Activated naive CD8-positive, alpha-beta T cell treated with anti-CD3 and anti-CD28 coated beads, Interleukin-2, amount 50 U/mL, for 24 hours (primary cell): Measurements from ENCODE around the gene B9D2.

Experiments used
- ATAC-seq: fragments of 150-1000 bp; cut with Tn5 transposase; one replicate; pipeline ENCODE4 v1.10.0; 2021
- DNase-seq: peaks from one replicate; pipeline ENCODE4 v3.0.0; 2021
- H3K27ac Mint-ChIP-seq: one replicate; pipeline ENCODE4 v1.8.0; 2021; ENCODE audit warnings: mild to moderate bottlenecking, mixed read lengths
- H3K27me3 Mint-ChIP-seq: one replicate; pipeline ENCODE4 v1.8.0; 2021; ENCODE audit warnings: mixed read lengths
- H3K36me3 Mint-ChIP-seq: one replicate; pipeline ENCODE4 v1.8.0; 2021; ENCODE audit warnings: low read depth, mixed read lengths
- H3K4me1 Mint-ChIP-seq: one replicate; pipeline ENCODE4 v1.8.0; 2021; ENCODE audit warnings: mixed read lengths
- H3K4me3 Mint-ChIP-seq: one replicate; pipeline ENCODE4 v1.8.0; 2021; ENCODE audit warnings: mild to moderate bottlenecking, moderate library complexity, mixed read lengths
- H3K9me3 Mint-ChIP-seq: one replicate; pipeline ENCODE4 v1.8.0; 2021; ENCODE audit warnings: mixed read lengths

The B9D2 gene

DNA sequence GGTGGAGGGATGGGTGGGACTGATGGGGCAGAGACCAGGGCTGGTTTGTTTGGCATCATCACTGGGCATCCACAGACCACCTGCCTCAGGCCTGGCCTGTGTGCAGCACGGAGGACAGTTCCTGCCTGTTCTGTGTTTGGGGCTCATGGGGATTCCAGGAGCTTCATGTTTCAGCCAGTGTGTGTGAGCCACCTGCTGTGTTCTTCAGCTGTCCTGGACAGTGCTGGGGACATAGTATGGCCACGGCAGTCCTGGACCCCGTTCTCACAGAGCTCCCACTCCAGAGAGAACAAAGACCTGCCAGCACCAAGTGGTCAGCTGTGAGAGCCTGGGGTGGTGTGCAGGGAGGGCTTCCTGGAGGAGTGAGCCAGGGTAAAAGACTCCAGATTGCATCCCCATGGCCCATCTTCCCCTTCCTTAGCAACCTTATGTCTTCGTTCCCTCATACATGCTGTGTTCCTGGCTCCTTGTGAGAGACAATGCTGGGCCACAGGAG, 55.9 kb downstream of the B9D2 start:
- H3K4me1 Mint-ChIP-seq, result peaks cover 91% of the 10 kb centered on the region
- no peaks in the 10 kb centered on the region for H3K27me3 Mint-ChIP-seq
- ATAC-seq (peak; percentile 1), DNase-seq (no peak)
- no peaks in the 10 kb centered on the region for H3K9me3 Mint-ChIP-seq
- H3K36me3 Mint-ChIP-seq, result peaks cover 51% of the 10 kb centered on the region
- H3K27ac Mint-ChIP-seq, result peak overlapping the region; percentile 97
- H3K4me3 Mint-ChIP-seq, result peak overlapping the region; percentile 99

DNA sequence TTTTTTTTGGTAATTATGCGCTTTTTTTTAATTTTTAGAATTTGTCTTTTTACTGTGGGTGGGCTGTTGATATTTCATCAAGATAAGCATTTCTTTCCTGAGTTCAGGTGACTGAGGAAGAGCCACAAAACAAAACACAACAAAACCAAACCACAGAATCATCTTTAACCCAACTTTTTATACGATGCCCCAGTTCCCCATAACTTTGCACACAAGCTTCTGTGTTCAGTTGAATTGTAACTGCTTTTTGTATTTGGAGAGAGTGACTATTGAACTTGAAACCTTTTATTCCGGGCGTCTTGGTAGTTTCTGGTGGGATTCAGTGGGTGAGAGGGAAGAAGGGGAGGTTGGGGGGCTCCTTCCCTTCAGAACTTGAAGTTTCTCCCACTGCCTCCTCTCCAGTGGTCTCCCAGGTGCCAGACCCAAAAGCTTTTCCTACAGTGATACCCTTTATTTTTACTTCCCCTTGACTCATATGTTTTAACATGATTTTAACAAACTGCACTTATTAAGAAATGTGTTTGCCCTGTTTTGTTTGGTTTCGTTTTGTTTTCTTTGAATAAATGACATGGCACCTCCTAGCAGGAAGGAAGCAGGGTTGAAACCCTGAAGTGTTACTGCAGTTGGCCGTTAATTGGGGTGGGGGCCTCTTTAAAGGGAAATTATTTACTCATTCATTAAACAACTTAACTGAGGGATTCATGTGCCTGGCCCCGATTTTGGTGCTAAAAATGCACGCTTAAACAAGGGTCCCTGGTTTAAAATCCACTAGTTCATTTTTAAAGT, 56.7 kb downstream of the B9D2 start:
- H3K4me1 Mint-ChIP-seq, result peaks cover 95% of the 10 kb centered on the region
- peak overlapping the region; percentile 51 for H3K4me3 Mint-ChIP-seq
- H3K9me3 Mint-ChIP-seq, result no peaks in the 10 kb centered on the region
- H3K27me3 Mint-ChIP-seq, result no peaks in the 10 kb centered on the region
- H3K27ac Mint-ChIP-seq, result peak overlapping the region; percentile 97
- DNase-seq (no peak), ATAC-seq (no peak)
- H3K36me3 Mint-ChIP-seq, result peaks cover 51% of the 10 kb centered on the region

DNA sequence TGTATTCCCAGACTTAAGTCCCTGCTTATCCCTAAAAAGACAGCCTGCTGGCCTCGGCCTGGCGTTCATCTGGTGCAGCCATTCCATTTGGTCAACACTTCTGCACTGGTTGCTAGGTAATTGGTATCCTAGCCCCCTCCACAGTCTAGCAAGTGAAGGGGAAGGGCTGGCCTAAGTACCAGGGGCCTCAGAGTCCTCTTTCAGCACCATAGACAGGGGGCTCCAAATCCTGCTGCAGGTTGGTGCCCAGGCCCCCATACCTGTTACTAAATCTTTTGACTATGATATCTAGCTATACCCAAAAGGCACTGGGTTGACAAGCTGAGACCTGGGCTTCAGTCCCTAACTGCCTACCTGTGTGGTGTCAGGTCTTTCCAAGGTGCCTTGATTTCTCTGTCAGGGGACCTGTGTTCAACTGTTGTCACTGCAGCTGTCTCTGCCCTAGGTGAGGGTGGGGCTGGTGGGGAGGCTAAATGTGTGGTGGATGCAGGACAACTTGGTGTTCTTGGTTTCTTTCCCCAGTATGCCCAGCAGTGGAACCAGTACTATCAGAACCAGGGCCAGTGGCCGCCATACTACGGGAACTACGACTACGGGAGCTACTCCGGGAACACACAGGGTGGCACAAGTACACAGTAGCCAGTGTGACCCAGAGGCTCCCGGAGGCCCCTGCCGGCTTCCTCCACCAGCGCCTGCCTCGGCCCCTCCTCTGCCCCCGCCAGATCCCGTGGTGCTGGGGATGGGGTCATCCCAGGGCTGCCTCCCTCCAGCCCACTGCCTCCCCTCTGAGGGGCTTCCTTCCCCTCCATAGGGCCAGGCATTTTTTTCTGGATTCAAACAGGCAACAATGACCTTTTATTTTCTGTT, 57.8 kb downstream of the B9D2 start:
- Mint-ChIP-seq H3K27ac (peak overlapping the region; percentile 97), H3K4me3 (no peak overlapping the region), H3K36me3 (peaks cover 57% of the 10 kb centered on the region), H3K9me3 (no peaks in the 10 kb centered on the region), H3K4me1 (peaks cover 95% of the 10 kb centered on the region), H3K27me3 (no peaks in the 10 kb centered on the region)
- ATAC-seq, result no peak
- no peak for DNase-seq

DNA sequence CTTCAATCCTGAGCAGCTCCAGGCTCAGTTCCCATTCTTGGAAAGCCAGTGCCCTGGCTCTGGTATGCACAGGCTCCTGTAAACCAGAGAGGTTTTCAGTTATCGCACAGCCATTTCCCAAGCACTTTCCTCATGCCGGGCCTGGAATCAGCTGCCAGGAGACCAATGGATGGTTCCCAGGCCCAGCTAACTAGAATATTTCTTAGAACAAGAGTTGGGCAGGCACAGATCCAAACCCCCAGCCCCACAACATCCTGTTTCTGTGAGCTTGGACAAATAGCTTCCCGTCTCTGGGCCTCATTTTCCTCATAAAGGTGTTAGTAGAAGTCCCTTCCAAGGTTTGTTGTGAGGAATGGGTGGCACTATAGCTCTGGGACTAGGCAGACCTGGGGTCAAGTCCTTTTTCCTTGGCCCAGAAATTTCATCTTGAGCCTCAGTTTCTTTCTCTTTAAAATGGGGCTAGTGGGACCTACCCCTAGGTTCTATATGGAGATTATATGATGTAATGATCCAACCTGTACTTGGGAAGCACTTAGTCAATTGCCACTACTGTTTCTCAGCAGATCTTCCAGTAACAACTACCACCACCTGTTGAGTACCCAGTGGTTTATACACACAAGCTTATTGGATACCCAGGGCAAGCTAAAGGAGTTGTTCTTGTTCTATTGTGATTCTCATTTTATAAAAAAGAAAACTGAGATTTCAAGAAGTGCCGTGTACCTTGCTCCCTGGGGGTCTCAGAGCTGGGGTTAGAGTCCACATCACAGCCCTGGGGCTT, 59.1 kb downstream of the B9D2 start:
- H3K27ac Mint-ChIP-seq, result peak overlapping the region; percentile 53

More for the DNA sequence above, 59.1 kb downstream of the B9D2 start:
- no peaks in the 10 kb centered on the region for H3K9me3 Mint-ChIP-seq
- ATAC-seq (no peak), DNase-seq (no peak)
- H3K4me3 Mint-ChIP-seq, result no peak overlapping the region
- peaks cover 97% of the 10 kb centered on the region for H3K4me1 Mint-ChIP-seq
- H3K36me3 Mint-ChIP-seq, result peaks cover 64% of the 10 kb centered on the region
- H3K27me3 Mint-ChIP-seq, result no peaks in the 10 kb centered on the region
